ENCODE results near the gene TSSK3. TPM values are rescaled to one million over a fixed set of nuclear protein-coding genes. Genes with fewer than 3 reads are reported as not detected.

Gene TSSK3
- total RNA-seq, 1 donor from 2014 or later = 1.0 TPM

Other genes with a start within 250 kb of the TSSK3 start
- 15.5 TPM for gene TXLNA, start 182.9 kb upstream of the TSSK3 start, total RNA-seq
- 25.0 TPM for gene CCDC28B, start 161.9 kb upstream of the TSSK3 start, total RNA-seq
- gene IQCC, start 156.9 kb upstream of the TSSK3 start, total RNA-seq = 0.97 TPM
- not detected for gene DCDC2B, start 153.4 kb upstream of the TSSK3 start, total RNA-seq
- gene TMEM234, start 140.2 kb upstream of the TSSK3 start, total RNA-seq = 7.5 TPM
- gene EIF3I, start 140.1 kb upstream of the TSSK3 start, total RNA-seq = 97.2 TPM
- 8.1 TPM for gene FAM167B, start 115.3 kb upstream of the TSSK3 start, total RNA-seq
- 0.51 TPM for gene LCK, start 111.3 kb upstream of the TSSK3 start, total RNA-seq
- 41.0 TPM for gene HDAC1, start 70.5 kb upstream of the TSSK3 start, total RNA-seq
- 16.1 TPM for gene MARCKSL1, start 26.3 kb upstream of the TSSK3 start, total RNA-seq
- 1.7 TPM for gene FAM229A, start 54 bp upstream of the TSSK3 start, total RNA-seq
- gene BSDC1, start 31.9 kb downstream of the TSSK3 start, total RNA-seq = 43.7 TPM
- not detected for gene ZBTB8B, start 102.5 kb downstream of the TSSK3 start, total RNA-seq
- 2.9 TPM for gene ZBTB8A, start 176.9 kb downstream of the TSSK3 start, total RNA-seq

Measured in Right ventricle myocardium superior (tissue), 1 donor.